H1 (cell line): ENCODE data around the gene COLEC12. TPM values are rescaled to one million over a fixed set of nuclear protein-coding genes. Genes with fewer than 3 reads are reported as not detected.

Source experiments
- polyA plus RNA-seq, 7 experiments: library from polyadenylated mRNA; depleted of rRNA in 3 of 7; stranded (reverse) in 5 of 7; unstranded in 2 of 7; fragments of >200 nt in 5 of 7; fragments of 200-250 nt in 2 of 7; gene quantifications; 1 replicate in 5 of 7; 2 replicates in 1 of 7; 4 replicates in 1 of 7; pipeline versions ENCODE4 v1.2.1 to v1.2.3, GENCODE V29; 2011 to 2013; ENCODE audit warnings: missing spikeins in 2 of 7, mixed read lengths in 2 of 7
- total RNA-seq: library from RNA; stranded (reverse); fragmentation: NEBNext Ultra II Directional; extraction: Animal tissue kit (Norgen Biotek cat#: 25700); gene quantifications from 2 replicates; pipeline ENCODE4 v1.2.1, GENCODE V29; 2021
- TF ChIP-seq, protein P1 (sequence below): fragments of 300-600 bp; sonication (generic); IDR thresholded peaks from 2 replicates; pipeline ENCODE4 v1.7.1; 2012; ENCODE audit warnings: low read length, moderate library complexity, mild to moderate bottlenecking, inconsistent platforms; ENCODE audit not compliant: insufficient replicate concordance

The COLEC12 gene
- total and polyA plus RNA-seq, 2 of the 8 experiments (the other 6 are each of a cell fraction or from before 2014, with no cell fraction given), result 0.44 to 2.3 TPM

DNA sequence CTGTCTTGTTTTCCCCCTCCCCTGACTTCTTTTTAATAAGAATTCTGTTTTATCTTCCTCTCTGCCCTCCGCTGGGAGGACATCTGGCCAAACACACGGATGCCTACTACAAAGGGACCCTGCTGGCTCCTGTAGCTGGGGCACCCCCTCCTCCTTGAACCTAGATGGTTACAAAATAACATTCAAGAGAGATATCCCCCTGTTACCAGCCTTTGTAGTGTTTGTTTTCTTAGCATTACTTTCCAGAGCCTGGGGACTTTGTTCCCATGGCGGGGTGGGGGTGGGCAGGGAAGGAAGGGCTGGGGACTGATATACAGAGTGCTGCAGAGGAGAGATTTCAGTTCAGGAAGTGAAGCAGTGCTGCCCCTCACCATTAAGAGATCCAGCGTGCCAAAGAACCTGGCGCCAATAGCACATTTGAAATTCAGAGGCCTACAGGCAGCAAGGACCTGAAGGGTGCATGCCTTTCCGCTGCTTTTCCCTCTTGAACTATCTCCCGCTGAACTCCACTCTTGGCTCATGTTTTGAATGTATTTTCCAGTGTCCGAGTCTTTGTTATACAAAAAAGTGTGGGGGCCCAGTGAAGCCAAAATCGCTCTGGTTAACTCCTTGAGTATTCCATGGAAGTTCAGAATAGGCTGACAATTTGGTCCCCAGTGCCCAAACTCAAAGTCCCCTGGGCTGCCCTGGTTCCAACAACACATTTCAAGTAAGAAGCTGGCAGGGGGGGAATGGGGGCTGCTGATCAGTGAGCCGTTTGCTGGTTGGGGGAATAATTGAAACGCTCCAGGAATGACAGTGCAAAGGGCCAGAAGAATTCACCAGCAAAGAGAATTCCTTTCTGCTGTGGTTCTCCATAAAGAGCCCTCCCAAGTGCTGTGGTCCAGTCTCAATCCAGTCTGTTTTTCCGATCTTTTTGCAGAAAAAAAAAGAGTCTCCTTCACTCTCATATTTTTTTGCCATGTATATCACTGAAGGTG lies 137.9 kb downstream of the COLEC12 start (continued):
- TF ChIP-seq, protein P1, sequence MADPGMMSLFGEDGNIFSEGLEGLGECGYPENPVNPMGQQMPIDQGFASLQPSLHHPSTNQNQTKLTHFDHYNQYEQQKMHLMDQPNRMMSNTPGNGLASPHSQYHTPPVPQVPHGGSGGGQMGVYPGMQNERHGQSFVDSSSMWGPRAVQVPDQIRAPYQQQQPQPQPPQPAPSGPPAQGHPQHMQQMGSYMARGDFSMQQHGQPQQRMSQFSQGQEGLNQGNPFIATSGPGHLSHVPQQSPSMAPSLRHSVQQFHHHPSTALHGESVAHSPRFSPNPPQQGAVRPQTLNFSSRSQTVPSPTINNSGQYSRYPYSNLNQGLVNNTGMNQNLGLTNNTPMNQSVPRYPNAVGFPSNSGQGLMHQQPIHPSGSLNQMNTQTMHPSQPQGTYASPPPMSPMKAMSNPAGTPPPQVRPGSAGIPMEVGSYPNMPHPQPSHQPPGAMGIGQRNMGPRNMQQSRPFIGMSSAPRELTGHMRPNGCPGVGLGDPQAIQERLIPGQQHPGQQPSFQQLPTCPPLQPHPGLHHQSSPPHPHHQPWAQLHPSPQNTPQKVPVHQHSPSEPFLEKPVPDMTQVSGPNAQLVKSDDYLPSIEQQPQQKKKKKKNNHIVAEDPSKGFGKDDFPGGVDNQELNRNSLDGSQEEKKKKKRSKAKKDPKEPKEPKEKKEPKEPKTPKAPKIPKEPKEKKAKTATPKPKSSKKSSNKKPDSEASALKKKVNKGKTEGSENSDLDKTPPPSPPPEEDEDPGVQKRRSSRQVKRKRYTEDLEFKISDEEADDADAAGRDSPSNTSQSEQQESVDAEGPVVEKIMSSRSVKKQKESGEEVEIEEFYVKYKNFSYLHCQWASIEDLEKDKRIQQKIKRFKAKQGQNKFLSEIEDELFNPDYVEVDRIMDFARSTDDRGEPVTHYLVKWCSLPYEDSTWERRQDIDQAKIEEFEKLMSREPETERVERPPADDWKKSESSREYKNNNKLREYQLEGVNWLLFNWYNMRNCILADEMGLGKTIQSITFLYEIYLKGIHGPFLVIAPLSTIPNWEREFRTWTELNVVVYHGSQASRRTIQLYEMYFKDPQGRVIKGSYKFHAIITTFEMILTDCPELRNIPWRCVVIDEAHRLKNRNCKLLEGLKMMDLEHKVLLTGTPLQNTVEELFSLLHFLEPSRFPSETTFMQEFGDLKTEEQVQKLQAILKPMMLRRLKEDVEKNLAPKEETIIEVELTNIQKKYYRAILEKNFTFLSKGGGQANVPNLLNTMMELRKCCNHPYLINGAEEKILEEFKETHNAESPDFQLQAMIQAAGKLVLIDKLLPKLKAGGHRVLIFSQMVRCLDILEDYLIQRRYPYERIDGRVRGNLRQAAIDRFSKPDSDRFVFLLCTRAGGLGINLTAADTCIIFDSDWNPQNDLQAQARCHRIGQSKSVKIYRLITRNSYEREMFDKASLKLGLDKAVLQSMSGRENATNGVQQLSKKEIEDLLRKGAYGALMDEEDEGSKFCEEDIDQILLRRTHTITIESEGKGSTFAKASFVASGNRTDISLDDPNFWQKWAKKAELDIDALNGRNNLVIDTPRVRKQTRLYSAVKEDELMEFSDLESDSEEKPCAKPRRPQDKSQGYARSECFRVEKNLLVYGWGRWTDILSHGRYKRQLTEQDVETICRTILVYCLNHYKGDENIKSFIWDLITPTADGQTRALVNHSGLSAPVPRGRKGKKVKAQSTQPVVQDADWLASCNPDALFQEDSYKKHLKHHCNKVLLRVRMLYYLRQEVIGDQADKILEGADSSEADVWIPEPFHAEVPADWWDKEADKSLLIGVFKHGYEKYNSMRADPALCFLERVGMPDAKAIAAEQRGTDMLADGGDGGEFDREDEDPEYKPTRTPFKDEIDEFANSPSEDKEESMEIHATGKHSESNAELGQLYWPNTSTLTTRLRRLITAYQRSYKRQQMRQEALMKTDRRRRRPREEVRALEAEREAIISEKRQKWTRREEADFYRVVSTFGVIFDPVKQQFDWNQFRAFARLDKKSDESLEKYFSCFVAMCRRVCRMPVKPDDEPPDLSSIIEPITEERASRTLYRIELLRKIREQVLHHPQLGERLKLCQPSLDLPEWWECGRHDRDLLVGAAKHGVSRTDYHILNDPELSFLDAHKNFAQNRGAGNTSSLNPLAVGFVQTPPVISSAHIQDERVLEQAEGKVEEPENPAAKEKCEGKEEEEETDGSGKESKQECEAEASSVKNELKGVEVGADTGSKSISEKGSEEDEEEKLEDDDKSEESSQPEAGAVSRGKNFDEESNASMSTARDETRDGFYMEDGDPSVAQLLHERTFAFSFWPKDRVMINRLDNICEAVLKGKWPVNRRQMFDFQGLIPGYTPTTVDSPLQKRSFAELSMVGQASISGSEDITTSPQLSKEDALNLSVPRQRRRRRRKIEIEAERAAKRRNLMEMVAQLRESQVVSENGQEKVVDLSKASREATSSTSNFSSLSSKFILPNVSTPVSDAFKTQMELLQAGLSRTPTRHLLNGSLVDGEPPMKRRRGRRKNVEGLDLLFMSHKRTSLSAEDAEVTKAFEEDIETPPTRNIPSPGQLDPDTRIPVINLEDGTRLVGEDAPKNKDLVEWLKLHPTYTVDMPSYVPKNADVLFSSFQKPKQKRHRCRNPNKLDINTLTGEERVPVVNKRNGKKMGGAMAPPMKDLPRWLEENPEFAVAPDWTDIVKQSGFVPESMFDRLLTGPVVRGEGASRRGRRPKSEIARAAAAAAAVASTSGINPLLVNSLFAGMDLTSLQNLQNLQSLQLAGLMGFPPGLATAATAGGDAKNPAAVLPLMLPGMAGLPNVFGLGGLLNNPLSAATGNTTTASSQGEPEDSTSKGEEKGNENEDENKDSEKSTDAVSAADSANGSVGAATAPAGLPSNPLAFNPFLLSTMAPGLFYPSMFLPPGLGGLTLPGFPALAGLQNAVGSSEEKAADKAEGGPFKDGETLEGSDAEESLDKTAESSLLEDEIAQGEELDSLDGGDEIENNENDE, result no peak
